A673 (cell line): ENCODE results near the gene RPA4.

ENCODE experiments used
- EZH2 ChIP-seq: fragments of 200-600 bp; sonication (generic); IDR thresholded peaks from 2 replicates; pipeline ENCODE4 v1.6.1; 2017; ENCODE audit warnings: borderline replicate concordance, low read depth, mild to moderate bottlenecking, mixed read lengths, antibody characterized with exemption, low read length; ENCODE audit not compliant: poor library complexity, severe bottlenecking
- TF ChIP-seq, protein P1 (sequence below): fragments of 300-800, 200-600 bp; sonication (generic); conservative IDR thresholded peaks from 2 replicates; pipeline ENCODE4 v1.5.1; 2017; ENCODE audit warnings: low read depth, mild to moderate bottlenecking, antibody characterized with exemption, low read length, moderate library complexity, mixed read lengths

DNA sequence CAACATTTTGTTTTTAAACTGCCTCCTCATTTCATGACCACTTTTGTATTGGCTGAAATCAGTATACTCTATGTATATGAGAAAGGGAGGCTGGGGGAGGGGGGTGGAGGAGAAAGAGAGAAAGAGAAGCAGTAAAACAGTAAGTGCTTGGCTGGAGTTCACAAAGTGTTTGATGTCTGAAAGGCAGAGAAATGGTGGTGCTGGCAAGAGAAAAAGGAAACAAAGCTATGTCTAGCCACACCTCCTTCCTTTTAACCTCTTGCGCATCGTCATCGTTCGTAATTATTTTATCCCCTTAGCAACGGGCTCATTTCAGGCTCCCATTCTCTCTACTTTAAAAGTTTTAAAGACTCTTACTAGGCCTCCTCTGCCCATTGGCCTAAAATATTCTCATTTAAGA lies 25.6 kb downstream of the RPA4 start:
- TF ChIP-seq, protein P1, sequence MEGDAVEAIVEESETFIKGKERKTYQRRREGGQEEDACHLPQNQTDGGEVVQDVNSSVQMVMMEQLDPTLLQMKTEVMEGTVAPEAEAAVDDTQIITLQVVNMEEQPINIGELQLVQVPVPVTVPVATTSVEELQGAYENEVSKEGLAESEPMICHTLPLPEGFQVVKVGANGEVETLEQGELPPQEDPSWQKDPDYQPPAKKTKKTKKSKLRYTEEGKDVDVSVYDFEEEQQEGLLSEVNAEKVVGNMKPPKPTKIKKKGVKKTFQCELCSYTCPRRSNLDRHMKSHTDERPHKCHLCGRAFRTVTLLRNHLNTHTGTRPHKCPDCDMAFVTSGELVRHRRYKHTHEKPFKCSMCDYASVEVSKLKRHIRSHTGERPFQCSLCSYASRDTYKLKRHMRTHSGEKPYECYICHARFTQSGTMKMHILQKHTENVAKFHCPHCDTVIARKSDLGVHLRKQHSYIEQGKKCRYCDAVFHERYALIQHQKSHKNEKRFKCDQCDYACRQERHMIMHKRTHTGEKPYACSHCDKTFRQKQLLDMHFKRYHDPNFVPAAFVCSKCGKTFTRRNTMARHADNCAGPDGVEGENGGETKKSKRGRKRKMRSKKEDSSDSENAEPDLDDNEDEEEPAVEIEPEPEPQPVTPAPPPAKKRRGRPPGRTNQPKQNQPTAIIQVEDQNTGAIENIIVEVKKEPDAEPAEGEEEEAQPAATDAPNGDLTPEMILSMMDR, result no peak
- no peak for TF ChIP-seq EZH2
